HepG2 (cell line): ENCODE data around the gene VAT1L. TPM values are rescaled to one million over a fixed set of nuclear protein-coding genes. Genes with fewer than 3 reads are reported as not detected.
A peak's percentile ranks its signal among the peaks of the same experiment; 100 is the strongest.

Experiments
- ATAC-seq: fragments of 200-7000 bp; cut with Tn5 transposase; 3 replicates; pipeline ENCODE4 v1.9.1; 2020; ENCODE audit warnings: mild to moderate bottlenecking, moderate library complexity
- BruUV-seq: library from RNA; stranded (reverse); fragments of 400-500 nt; replicated peaks from 2 replicates; lab custom pipeline; 2021; lab: Mats Ljungman, UMichigan
- CTCF ChIA-PET: fragments of 300-600 bp; formaldehyde crosslinking; extraction: SDS; loops from one replicate; lab custom pipeline; 2021; ENCODE audit warnings: low total read pairs, inconsistent platforms, low intra/inter-chr PET ratio; lab: Yijun Ruan, JAX
- POLR2A ChIA-PET: fragments of 350-600 bp; sonication (Branson Sonifier 250); formaldehyde crosslinking; loops from one replicate; lab custom pipeline; 2020; ENCODE audit warnings: antibody characterized with exemption, inconsistent platforms; lab: Yijun Ruan, JAX
- DNase-seq: peaks from one replicate; pipeline ENCODE4 v3.0.0-alpha.2; 2015; ENCODE audit warnings: low spot score
- FAIRE-seq: peaks from 3 replicates; lab custom pipeline; 2011; peaks lifted over from hg19 to GRCh38; lab: Jason Lieb, UNC
- H2AFZ ChIP-seq: one replicate; pipeline ENCODE4 v1.6.1; 2011; ENCODE audit warnings: low read length, inconsistent platforms
- H3K27ac ChIP-seq: fragments of 300-600 bp; 3 replicates; pipeline ENCODE4 v1.8.0; 2011; ENCODE audit warnings: mixed run types, mild to moderate bottlenecking, mixed read lengths, low read length, inconsistent platforms; ENCODE audit not compliant: insufficient read depth; ENCODE audit errors: extremely low read length
- H3K27me3 ChIP-seq, 2 experiments: fragments of 200-600 bp in 1 of 2; 2 replicates in 1 of 2; 3 replicates in 1 of 2; pipeline versions ENCODE4 v1.6.0 to v1.8.0; 2011; ENCODE audit warnings: low read length in 2 of 2, mild to moderate bottlenecking in 2 of 2, moderate library complexity in 2 of 2, inconsistent platforms in 1 of 2; ENCODE audit not compliant: insufficient read depth in 2 of 2, control insufficient read depth in 1 of 2
- H3K36me3 ChIP-seq, 2 experiments: fragments of 200-600 bp in 1 of 2; replicated peaks in 1 of 2; 2 replicates in 1 of 2; 3 replicates in 1 of 2; pipeline versions ENCODE4 v1.5.1 to v1.8.0; 2011; ENCODE audit warnings: low read length in 2 of 2, inconsistent platforms in 1 of 2; ENCODE audit not compliant: insufficient read depth in 2 of 2, control insufficient read depth in 1 of 2
- H3K4me1 ChIP-seq: 2 replicates; pipeline ENCODE4 v1.5.1; 2012; ENCODE audit warnings: low read length, inconsistent platforms; ENCODE audit not compliant: insufficient read depth
- H3K4me2 ChIP-seq: 2 replicates; pipeline ENCODE4 v1.6.0; 2011; ENCODE audit warnings: low read depth, low read length, inconsistent platforms
- H3K4me3 ChIP-seq, 3 experiments: fragments of 200-600 bp in 1 of 3; sonication (generic), shearing (Covaris generic) in 1 of 3; replicated peaks in 1 of 3; 2 replicates each; pipeline ENCODE4 v1.5.1; 2011 to 2016; ENCODE audit warnings: low read length in 3 of 3, inconsistent platforms in 2 of 3, low read depth in 2 of 3, mild to moderate bottlenecking in 2 of 3, control low read depth in 1 of 3, mixed read lengths in 1 of 3; ENCODE audit not compliant: insufficient read depth in 1 of 3
- H3K79me2 ChIP-seq: one replicate; pipeline ENCODE4 v1.6.1; 2011; ENCODE audit warnings: low read length, inconsistent platforms; ENCODE audit not compliant: insufficient read depth
- H3K9ac ChIP-seq: 2 replicates; pipeline ENCODE4 v1.6.0; 2011; ENCODE audit warnings: mild to moderate bottlenecking, low read depth, low read length, inconsistent platforms; ENCODE audit not compliant: insufficient read depth
- H3K9me3 ChIP-seq: 2 replicates; pipeline ENCODE4 v1.5.1; 2012; ENCODE audit warnings: mild to moderate bottlenecking, low read length
- H4K20me1 ChIP-seq: 2 replicates; pipeline ENCODE4 v1.6.0; 2011; ENCODE audit warnings: inconsistent platforms, mild to moderate bottlenecking, low read length, moderate library complexity; ENCODE audit not compliant: insufficient read depth
- BCL6 ChIP-seq: IDR thresholded peaks from 2 replicates; pipeline ENCODE4 v1.6.1; 2016; ENCODE audit warnings: missing genetic modification reagents, missing compliant biosample characterization
- DPF2 ChIP-seq: sonication (generic); formaldehyde crosslinking; IDR thresholded peaks from 2 replicates; pipeline ENCODE4 v1.4.0; 2020; ENCODE audit warnings: mild to moderate bottlenecking, low read depth, missing genetic modification reagents, borderline replicate concordance
- FOXP1 ChIP-seq, 2 experiments: fragments of 450-650 bp in 1 of 2; IDR thresholded peaks; 2 replicates each; pipeline ENCODE4 v1.6.1; 2017 to 2018; ENCODE audit warnings: antibody characterized with exemption in 1 of 2
- FUBP1 ChIP-seq: sonication (generic); formaldehyde crosslinking; IDR thresholded peaks from 2 replicates; pipeline ENCODE4 v1.5.1; 2020; ENCODE audit warnings: missing genetic modification reagents, mild to moderate bottlenecking, borderline replicate concordance
- GATAD2A ChIP-seq: IDR thresholded peaks from 2 replicates; pipeline ENCODE4 v1.6.1; 2016
- HNF4A ChIP-seq: sonication (generic); formaldehyde crosslinking; IDR thresholded peaks from 2 replicates; pipeline ENCODE4 v1.4.0; 2020; ENCODE audit warnings: missing genetic modification reagents
- MAFG ChIP-seq: sonication (generic); formaldehyde crosslinking; IDR thresholded peaks from 2 replicates; pipeline ENCODE4 v1.5.1; 2020; ENCODE audit warnings: mild to moderate bottlenecking, missing genetic modification reagents
- MBNL3 ChIP-seq: fragments of 250-450 bp; sonication (Bioruptor Pico); conservative IDR thresholded peaks from 2 replicates; pipeline ENCODE4 v1.8.0; 2022; ENCODE audit warnings: mild to moderate bottlenecking, inconsistent platforms
- MIXL1 ChIP-seq: IDR thresholded peaks from 2 replicates; pipeline ENCODE4 v1.6.1; 2016
- MZF1 ChIP-seq: sonication (generic); formaldehyde crosslinking; IDR thresholded peaks from 2 replicates; pipeline ENCODE4 v1.8.1; 2023; ENCODE audit warnings: mild to moderate bottlenecking, missing genetic modification reagents, borderline replicate concordance
- NCOA2 ChIP-seq: sonication (generic); formaldehyde crosslinking; IDR thresholded peaks from 2 replicates; pipeline ENCODE4 v1.8.0; 2022; ENCODE audit warnings: inconsistent platforms
- NFE2L2 ChIP-seq: fragments of 150-350 bp; IDR thresholded peaks from 2 replicates; pipeline ENCODE4 v1.6.1; 2014; ENCODE audit warnings: low read length
- REPIN1 ChIP-seq: sonication (generic); formaldehyde crosslinking; IDR thresholded peaks from 2 replicates; pipeline ENCODE4 v1.8.0; 2022; ENCODE audit warnings: missing genetic modification reagents, low read depth, mild to moderate bottlenecking, borderline replicate concordance
- SMARCC2 ChIP-seq: fragments of 450-650 bp; IDR thresholded peaks from 2 replicates; pipeline ENCODE4 v1.6.1; 2017; ENCODE audit warnings: antibody characterized with exemption, mild to moderate bottlenecking
- SP2 ChIP-seq: sonication (generic); formaldehyde crosslinking; IDR thresholded peaks from 2 replicates; pipeline ENCODE4 v1.5.1; 2020; ENCODE audit warnings: mild to moderate bottlenecking, missing genetic modification reagents
- ZNF124 ChIP-seq: sonication (generic); formaldehyde crosslinking; IDR thresholded peaks from 2 replicates; pipeline ENCODE4 v1.4.0; 2020; ENCODE audit warnings: missing genetic modification reagents
- ZNF562 ChIP-seq: sonication (generic); formaldehyde crosslinking; IDR thresholded peaks from 2 replicates; pipeline ENCODE4 v1.8.0; 2022; ENCODE audit warnings: missing genetic modification reagents, borderline replicate concordance
- ZNF619 ChIP-seq: sonication (generic); formaldehyde crosslinking; IDR thresholded peaks from 2 replicates; pipeline ENCODE4 v1.4.0; 2020; ENCODE audit warnings: mild to moderate bottlenecking, missing genetic modification reagents
- WGBS: methylation state at CpG from one replicate; pipeline ENCODE4 v1.1.6; 2017; ENCODE audit warnings: low lambda C conversion rate; 5-methylcytosine and 5-hydroxymethylcytosine counted together
- in situ Hi-C: cut with HindIII; loops from 2 replicates; pipeline ENCODE4 v1.10.0; 2017; ENCODE audit warnings: low pct_unique_long_range_greater_than_20kb; ENCODE audit not compliant: extremely low pct_ligation_motif_present
- intact Hi-C: fragments of 100-400 bp; cut with micrococcal nuclease; formaldehyde crosslinking; loops from one replicate; pipeline ENCODE4 v1.10.0; 2022; ENCODE audit not compliant: unreplicated experiment
- polyA plus RNA-seq, 8 experiments: library from polyadenylated mRNA; depleted of rRNA in 3 of 8; stranded (reverse) in 7 of 8; unstranded in 1 of 8; fragments of >200 nt; fragmentation: Illumina TruSeq in 4 of 8; extraction: Trizol in 4 of 8; gene quantifications; 2 replicates each; pipeline versions ENCODE4 v1.2.1 to v1.2.3, GENCODE V29; 2011 to 2016; ENCODE audit warnings: low read depth in 4 of 8, missing spikeins in 1 of 8, mixed read lengths in 1 of 8; ENCODE audit not compliant: insufficient read depth in 1 of 8
- total RNA-seq, 5 experiments: library from RNA; depleted of rRNA; stranded (reverse); fragments of >200 nt; fragmentation: Illumina TruSeq; extraction: Trizol; gene quantifications; 2 replicates each; pipeline ENCODE4 v1.2.3, GENCODE V29; 2016; ENCODE audit warnings: low read depth in 1 of 5

The VAT1L gene
- total and polyA plus RNA-seq, 2 of the 13 experiments (the other 11 are each of a cell fraction or from before 2014, with no cell fraction given) = not detected

DNA sequence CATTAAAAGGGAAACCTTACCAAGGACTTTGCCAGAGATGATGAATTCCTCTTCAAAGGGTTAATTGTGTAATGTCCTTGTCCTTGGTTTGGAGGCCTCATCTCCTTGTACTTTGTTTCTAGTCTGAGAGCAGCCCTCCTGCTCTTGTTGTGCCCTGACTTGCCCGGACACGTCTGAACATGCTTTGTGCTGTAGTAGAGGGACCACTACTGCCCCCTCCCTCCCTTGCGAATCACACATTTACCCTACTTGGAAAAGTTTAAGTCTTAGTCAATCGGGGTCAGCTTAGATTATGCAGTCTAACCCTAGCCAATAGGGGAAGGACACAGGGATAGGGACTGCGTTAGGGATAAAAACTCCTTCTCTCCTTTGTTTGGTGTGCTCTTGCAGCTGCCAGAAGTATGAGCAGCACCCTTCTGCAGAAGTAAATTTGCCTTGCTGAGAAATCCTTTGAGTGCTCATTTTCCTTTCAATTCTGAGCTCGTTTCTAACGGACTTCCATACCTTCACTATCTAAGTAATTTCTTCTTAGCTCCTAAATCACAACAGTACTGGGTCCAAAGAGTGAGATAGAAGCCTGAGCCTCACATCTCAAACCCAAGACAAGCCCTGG lies 207.6 kb downstream of the VAT1L start:
- no peak for DNase-seq
- intact Hi-C loops (no loop called here), in situ Hi-C loops (no loop called here)
- no peaks in the 10 kb centered on the region for H3K79me2 ChIP-seq
- H2AFZ ChIP-seq = no peak overlapping the region
- peaks cover 27% of the 10 kb centered on the region for H3K9me3 ChIP-seq
- no peak for ATAC-seq
- POLR2A ChIA-PET = no interaction called here
- no peaks in the 10 kb centered on the region for H4K20me1 ChIP-seq
- no peak overlapping the region for H3K4me3 ChIP-seq
- TF ChIP-seq ZNF619 (CRISPR knock-in tag) (no peak), ZNF562 (CRISPR knock-in tag) (peak; percentile 80; the same call in 1 of the 2 replicates), MBNL3 (CRISPR knock-in tag) (no peak)
- H3K4me1 ChIP-seq = peaks cover 11% of the 10 kb centered on the region
- WGBS = 17% methylated on average over 7 of the region's 7 CpGs
- CTCF ChIA-PET = no interaction called here
- no peak overlapping the region for H3K9ac ChIP-seq
- no peak for FAIRE-seq
- no peaks in the 10 kb centered on the region for H3K36me3 ChIP-seq
- BruUV-seq = no TSS peak
- H3K27me3 ChIP-seq = no peaks in the 10 kb centered on the region; a peak in 1 of 5 replicates
- no peak overlapping the region for H3K27ac ChIP-seq
- H3K4me2 ChIP-seq = no peak overlapping the region

DNA sequence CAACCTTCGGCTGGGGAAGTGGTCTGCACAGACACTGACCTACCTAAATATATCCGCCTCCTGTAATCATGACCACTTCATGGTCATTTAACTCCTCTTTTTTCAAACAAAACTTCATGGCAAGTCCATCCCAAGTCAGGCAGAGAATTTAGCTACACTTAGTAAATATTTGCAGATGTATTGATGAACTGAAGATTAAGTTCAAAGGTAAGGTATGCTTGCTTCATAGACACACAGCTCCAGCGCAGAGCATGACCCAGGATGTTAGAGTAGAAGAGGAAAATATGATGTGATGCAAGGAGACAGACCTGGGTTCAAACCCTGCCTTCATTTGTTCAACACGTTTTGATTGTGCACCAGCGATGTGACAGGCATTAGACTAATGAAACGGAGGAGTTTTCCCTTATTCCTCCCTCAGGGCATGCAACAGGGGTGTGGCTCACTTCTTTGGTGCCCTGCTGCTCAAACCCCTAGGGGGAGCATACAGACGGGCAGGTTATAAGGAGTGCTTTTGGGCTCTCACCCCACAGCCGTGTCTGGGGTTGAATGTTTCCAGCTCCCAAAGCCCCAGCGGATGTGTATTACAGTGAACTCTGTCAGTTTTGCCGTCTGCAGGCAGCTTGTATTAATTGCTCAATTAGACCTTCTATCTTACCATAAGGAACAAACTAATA lies 210.1 kb downstream of the VAT1L start:
- CTCF ChIA-PET = no interaction called here
- H3K36me3 ChIP-seq = no peaks in the 10 kb centered on the region
- no peaks in the 10 kb centered on the region for H3K79me2 ChIP-seq
- H3K4me1 ChIP-seq = peaks cover 11% of the 10 kb centered on the region
- no TSS peak for BruUV-seq
- no peak overlapping the region for H2AFZ ChIP-seq
- FAIRE-seq (peak; percentile 58), ATAC-seq (peak; percentile 84), DNase-seq (peak; percentile 63)
- H3K4me2 ChIP-seq = no peak overlapping the region
- no peak overlapping the region for H3K4me3 ChIP-seq
- POLR2A ChIA-PET = no interaction called here
- intact Hi-C loops (loop anchor here (1.0 kb wide), 1 partner anchor 47 kb away; no protein-coding TSS in a partner anchor), in situ Hi-C loops (no loop called here)
- no peaks in the 10 kb centered on the region for H3K27me3 ChIP-seq
- H4K20me1 ChIP-seq = no peaks in the 10 kb centered on the region
- whole genome bisulfite sequencing = 9% methylated on average over 10 of the region's 10 CpGs
- peaks cover 22% of the 10 kb centered on the region for H3K9me3 ChIP-seq
- no peak overlapping the region for H3K27ac ChIP-seq
- H3K9ac ChIP-seq = no peak overlapping the region
- TF ChIP-seq FOXP1 (IDR thresholded peaks at IDR 0.05) = no peak
- TF ChIP-seq FOXP1 (CRISPR knock-in tag; IDR thresholded peaks at IDR 0.05) = 0 out of 2 replicates have a peak, but pooled peaks have one; percentile 30
- TF ChIP-seq MZF1 = no peak
- TF ChIP-seq NFE2L2 = no peak
- no peak for TF ChIP-seq FUBP1 (CRISPR knock-in tag)
- TF ChIP-seq GATAD2A (CRISPR knock-in tag) = peak; percentile 74
- TF ChIP-seq NCOA2 (CRISPR knock-in tag) = 0 out of 2 replicates have a peak, but pooled peaks have one; percentile 27
- TF ChIP-seq SMARCC2 = no peak
- 0 out of 2 replicates have a peak, but pooled peaks have one; percentile 43 for TF ChIP-seq REPIN1
- peak; percentile 84 for TF ChIP-seq HNF4A (CRISPR knock-in tag)
- TF ChIP-seq MIXL1 (CRISPR knock-in tag) = peak; percentile 57; the same call in 1 of the 2 replicates
- TF ChIP-seq ZNF124 = no peak
- TF ChIP-seq MAFG (CRISPR knock-in tag) = no peak
- no peak for TF ChIP-seq SP2 (CRISPR knock-in tag)
- 0 out of 2 replicates have a peak, but pooled peaks have one; percentile 41 for TF ChIP-seq BCL6 (CRISPR knock-in tag)
- TF ChIP-seq DPF2 (CRISPR knock-in tag) = no peak
